Esophagus (tissue), 2 donors: Measurements from ENCODE around the gene TANGO6. TPM values are rescaled to one million over a fixed set of nuclear protein-coding genes. Genes with fewer than 3 reads are reported as not detected.

Experiments
- H3K27ac ChIP-seq, 2 donors: one replicate each; pipeline ENCODE4 v1.5.1; 2013; ENCODE audit warnings: low read depth in 2 of 2, mild to moderate bottlenecking in 2 of 2, inconsistent platforms in 1 of 2, low read length in 1 of 2, moderate library complexity in 1 of 2
- H3K27me3 ChIP-seq, 2 donors: one replicate each; pipeline ENCODE4 v1.6.1; 2013; ENCODE audit warnings: low read length in 2 of 2, control low read depth in 1 of 2, mild to moderate bottlenecking in 1 of 2; ENCODE audit not compliant: insufficient read depth in 2 of 2, control insufficient read depth in 1 of 2
- H3K36me3 ChIP-seq, 2 donors: one replicate each; pipeline ENCODE4 v1.6.1; 2013; ENCODE audit warnings: low read length in 1 of 2; ENCODE audit not compliant: control insufficient read depth in 2 of 2, insufficient read depth in 2 of 2
- H3K4me1 ChIP-seq, 2 donors: one replicate each; pipeline ENCODE4 v1.6.1; 2013; ENCODE audit warnings: low read length in 1 of 2; ENCODE audit not compliant: control insufficient read depth in 2 of 2, insufficient read depth in 2 of 2
- H3K4me3 ChIP-seq, 2 donors: one replicate each; pipeline ENCODE4 v1.5.1; 2013; ENCODE audit warnings: low read length in 2 of 2, mild to moderate bottlenecking in 2 of 2, low read depth in 1 of 2, moderate library complexity in 1 of 2
- H3K9me3 ChIP-seq, 2 donors: one replicate each; pipeline ENCODE4 v1.6.1; 2013; ENCODE audit warnings: mild to moderate bottlenecking in 2 of 2, low read depth in 1 of 2, low read length in 1 of 2, moderate library complexity in 1 of 2; ENCODE audit not compliant: control insufficient read depth in 2 of 2, insufficient read depth in 1 of 2
- WGBS, 2 donors: extraction: QIAGEN DNeasy Blood & Tissue Kit; methylation state at CpG; one replicate each; pipeline ENCODE4 v1.1.7; 2013; 5-methylcytosine and 5-hydroxymethylcytosine counted together
- polyA plus RNA-seq, 2 donors: library from polyadenylated mRNA; stranded (reverse); fragments of 200-250 nt; gene quantifications; one replicate each; pipeline ENCODE4 v1.2.3, GENCODE V29; 2013
- donor health status: healthy with polysubstance abuse.
- donor health status: Bipolar disorder and iron deficiency.

The TANGO6 gene
- polyA plus RNA-seq, 2 donors, result 2.2 to 4.8 TPM

GRCh38 chr16:69072640-69072974 lies 229.3 kb downstream of the TANGO6 start:
- Histone ChIP-seq H3K4me1 (peaks cover 0 to 2% of the 10 kb centered on the region in 2 donors), H3K27me3 (no peaks in the 10 kb centered on the region), H3K36me3 (no peaks in the 10 kb centered on the region), H3K4me3 (no peak overlapping the region), H3K9me3 (no peaks in the 10 kb centered on the region), H3K27ac (peak overlapping the region; percentile 77 to 93)
- WGBS, 2 donors, result 50 to 62% methylated on average over 2 of the region's 2 CpGs

DNA sequence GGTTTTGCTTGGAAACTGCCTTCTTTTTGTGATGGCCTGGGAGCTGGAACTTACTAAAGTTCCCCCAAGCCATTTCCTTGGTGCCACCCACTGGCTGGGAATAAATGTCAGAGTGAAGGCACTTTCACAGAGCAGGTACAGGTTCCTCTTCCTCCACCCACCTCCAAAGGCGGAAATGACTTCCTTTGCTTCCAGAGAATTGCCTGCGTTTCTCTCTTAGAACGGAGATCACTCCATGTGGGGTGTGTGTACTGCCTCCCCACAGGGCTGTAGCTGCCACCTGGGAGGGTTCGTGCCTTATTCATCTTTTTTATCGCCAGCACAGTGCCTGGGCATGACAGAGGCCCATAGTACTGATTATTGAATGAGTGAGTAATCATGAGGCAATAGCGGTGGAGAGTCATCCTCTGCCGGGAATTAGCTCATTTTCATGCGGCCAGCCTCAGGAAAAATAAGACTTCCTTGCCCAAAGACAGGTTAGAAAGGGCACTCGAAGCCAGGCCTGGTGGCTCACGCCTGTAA lies 229.9 kb downstream of the TANGO6 start:
- H3K9me3 ChIP-seq, result no peaks in the 10 kb centered on the region
- no peaks in the 10 kb centered on the region for H3K36me3 ChIP-seq
- no peak overlapping the region for H3K4me3 ChIP-seq
- H3K27me3 ChIP-seq, result no peaks in the 10 kb centered on the region
- H3K27ac ChIP-seq, result peak overlapping the region; percentile 77 to 84
- H3K4me1 ChIP-seq, result peaks cover 0 to 2% of the 10 kb centered on the region in 2 donors
- 46 to 63% methylated on average over 10 of the region's 10 CpGs for WGBS, 2 donors

DNA sequence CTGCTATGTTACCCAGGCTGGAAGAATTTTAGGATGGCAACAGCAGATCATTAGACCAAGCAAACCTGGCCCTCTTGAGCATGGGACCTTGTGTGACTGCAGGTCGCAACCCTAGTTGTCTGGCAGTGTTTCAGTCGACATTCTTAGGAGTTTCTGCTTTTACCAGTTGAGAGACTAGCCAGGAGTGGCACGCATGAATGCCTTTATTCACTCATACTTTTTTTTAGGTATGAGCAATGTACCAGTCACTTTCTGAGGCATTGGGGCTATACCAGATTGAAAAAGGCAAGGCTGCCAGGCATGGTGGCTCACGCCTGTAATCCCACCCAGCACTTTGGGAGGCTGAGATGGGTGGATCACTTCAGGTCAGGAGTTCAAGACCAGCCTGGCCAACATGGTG lies 233.9 kb downstream of the TANGO6 start:
- Histone ChIP-seq H3K36me3 (no peaks in the 10 kb centered on the region), H3K9me3 (no peaks in the 10 kb centered on the region), H3K27me3 (no peaks in the 10 kb centered on the region), H3K27ac (peak overlapping the region; percentile 30 to 79), H3K4me3 (no peak overlapping the region), H3K4me1 (no peaks in the 10 kb centered on the region)
- 54 to 68% methylated on average over 4 of the region's 4 CpGs for WGBS, 2 donors

DNA sequence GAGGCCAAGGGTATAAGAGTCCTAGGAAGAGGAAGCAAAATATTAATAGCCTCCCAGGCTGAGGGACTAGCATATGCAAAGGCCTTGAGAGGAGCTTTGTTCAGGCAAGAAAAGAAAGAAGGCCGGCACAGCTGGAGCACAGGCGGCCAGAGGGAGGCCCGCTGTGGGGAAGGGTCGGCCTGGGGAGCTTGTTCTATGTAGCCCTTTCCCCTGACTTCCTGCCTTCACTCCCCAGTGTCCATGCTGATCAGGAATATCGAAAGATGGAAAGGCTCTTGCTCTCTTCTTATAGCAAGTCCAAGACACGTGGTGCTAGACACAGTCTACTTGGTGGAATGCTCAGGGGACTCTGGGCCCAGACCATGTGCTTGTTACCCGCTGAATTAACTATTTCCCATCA lies 234.7 kb downstream of the TANGO6 start:
- Histone ChIP-seq H3K9me3 (no peaks in the 10 kb centered on the region), H3K36me3 (no peaks in the 10 kb centered on the region), H3K4me3 (no peak overlapping the region), H3K4me1 (no peaks in the 10 kb centered on the region), H3K27ac (no peak overlapping the region), H3K27me3 (no peaks in the 10 kb centered on the region)
- 88 to 89% methylated on average over 7 of the region's 7 CpGs for WGBS, 2 donors

- no peak overlapping the region for H3K4me3 ChIP-seq
- WGBS, 2 donors, result 96 to 99% methylated on average over 2 of the region's 2 CpGs
- no peaks in the 10 kb centered on the region for H3K9me3 ChIP-seq
- no peaks in the 10 kb centered on the region for H3K27me3 ChIP-seq
- no peak overlapping the region for H3K27ac ChIP-seq
- H3K36me3 ChIP-seq, result peaks cover 0 to 8% of the 10 kb centered on the region in 2 donors
- no peaks in the 10 kb centered on the region for H3K4me1 ChIP-seq
These were observed 236.4 kb downstream of the TANGO6 start for GRCh38 chr16:69079697-69080096.

GRCh38 chr16:69083306-69083941 lies 240.1 kb downstream of the TANGO6 start:
- Histone ChIP-seq H3K4me3 (no peak overlapping the region), H3K27me3 (no peaks in the 10 kb centered on the region), H3K27ac (no peak overlapping the region), H3K36me3 (peaks cover 0 to 8% of the 10 kb centered on the region in 2 donors), H3K4me1 (peaks cover 0 to 3% of the 10 kb centered on the region in 2 donors), H3K9me3 (no peaks in the 10 kb centered on the region)
- 93 to 96% methylated on average over 16 of the region's 16 CpGs for WGBS, 2 donors

- Histone ChIP-seq H3K4me3 (no peak overlapping the region), H3K27me3 (no peaks in the 10 kb centered on the region), H3K27ac (no peak overlapping the region), H3K36me3 (peaks cover 0 to 8% of the 10 kb centered on the region in 2 donors), H3K9me3 (no peaks in the 10 kb centered on the region), H3K4me1 (peaks cover 1 to 4% of the 10 kb centered on the region in 2 donors)
- WGBS, 2 donors, result 67 to 71% methylated on average over 2 of the region's 2 CpGs
These were observed 241.0 kb downstream of the TANGO6 start for GRCh38 chr16:69084289-69084688.

- no peaks in the 10 kb centered on the region for H3K27me3 ChIP-seq
- H3K4me3 ChIP-seq, result no peak overlapping the region
- H3K4me1 ChIP-seq, result peaks cover 2 to 8% of the 10 kb centered on the region in 2 donors
- no peak overlapping the region for H3K27ac ChIP-seq
- H3K9me3 ChIP-seq, result no peaks in the 10 kb centered on the region
- WGBS, 2 donors, result 87 to 91% methylated on average over 5 of the region's 5 CpGs
- H3K36me3 ChIP-seq, result peaks cover 0 to 8% of the 10 kb centered on the region in 2 donors
These were observed 241.8 kb downstream of the TANGO6 start for GRCh38 chr16:69085032-69085695.

GRCh38 chr16:69087161-69087581 lies 243.8 kb downstream of the TANGO6 start:
- Histone ChIP-seq H3K9me3 (no peaks in the 10 kb centered on the region), H3K4me1 (peaks cover 2 to 8% of the 10 kb centered on the region in 2 donors), H3K36me3 (peaks cover 0 to 8% of the 10 kb centered on the region in 2 donors), H3K27ac (no peak overlapping the region), H3K27me3 (no peaks in the 10 kb centered on the region), H3K4me3 (no peak overlapping the region)
- 52 to 57% methylated on average over 3 of the region's 3 CpGs for WGBS, 2 donors
